Nephron (organoid): ENCODE results near the gene DGKI.

Source experiments
- H3K27ac Mint-ChIP-seq, 3 experiments: 2 replicates each; pipeline ENCODE4 v1.8.0; 2020; ENCODE audit warnings: mixed read lengths in 3 of 3, mild to moderate bottlenecking in 2 of 3, moderate library complexity in 1 of 3
- H3K27me3 Mint-ChIP-seq: 2 replicates; pipeline ENCODE4 v1.8.0; 2021; ENCODE audit warnings: low read depth, mild to moderate bottlenecking, moderate library complexity, mixed read lengths
- H3K36me3 Mint-ChIP-seq: 2 replicates; pipeline ENCODE4 v1.8.0; 2020; ENCODE audit warnings: low read depth, mixed read lengths
- H3K4me1 Mint-ChIP-seq: 2 replicates; pipeline ENCODE4 v1.8.0; 2020; ENCODE audit warnings: mixed read lengths
- H3K4me3 Mint-ChIP-seq, 3 experiments: 2 replicates each; pipeline ENCODE4 v1.8.0; 2020; ENCODE audit warnings: mild to moderate bottlenecking in 3 of 3, mixed read lengths in 3 of 3, moderate library complexity in 2 of 3
- H3K9me3 Mint-ChIP-seq: 2 replicates; pipeline ENCODE4 v1.8.0; 2020; ENCODE audit warnings: mixed read lengths
- CTCF ChIP-seq, 3 experiments: fragments of 200-600 bp; sonication (generic); IDR thresholded peaks; one replicate each; pipeline ENCODE4 v1.5.0; 2021; ENCODE audit warnings: antibody characterized with exemption in 3 of 3; ENCODE audit not compliant: unreplicated experiment in 3 of 3

DGKI gene

GRCh38 chr7:137513091-137513490 lies 333.7 kb downstream of the DGKI start:
- Mint-ChIP-seq H3K36me3 (no peaks in the 10 kb centered on the region), H3K27ac (no peak overlapping the region), H3K4me1 (no peaks in the 10 kb centered on the region), H3K27me3 (no peaks in the 10 kb centered on the region), H3K9me3 (no peaks in the 10 kb centered on the region), H3K4me3 (no peak overlapping the region)
- TF ChIP-seq CTCF (IDR thresholded peaks at IDR 0.05; ENCODE audit: unreplicated experiment in 3 of 3), result no peak

GRCh38 chr7:137507096-137507495 lies 339.7 kb downstream of the DGKI start:
- no peaks in the 10 kb centered on the region for H3K9me3 Mint-ChIP-seq
- peaks cover 7% of the 10 kb centered on the region for H3K4me1 Mint-ChIP-seq
- no peak for TF ChIP-seq CTCF (IDR thresholded peaks at IDR 0.05; ENCODE audit: unreplicated experiment in 3 of 3)
- no peaks in the 10 kb centered on the region for H3K36me3 Mint-ChIP-seq
- no peaks in the 10 kb centered on the region for H3K27me3 Mint-ChIP-seq
- H3K4me3 Mint-ChIP-seq, result no peak overlapping the region
- no peak overlapping the region for H3K27ac Mint-ChIP-seq

- Mint-ChIP-seq H3K4me1 (peaks cover 7% of the 10 kb centered on the region), H3K4me3 (no peak overlapping the region), H3K27ac (no peak overlapping the region), H3K27me3 (no peaks in the 10 kb centered on the region), H3K9me3 (no peaks in the 10 kb centered on the region), H3K36me3 (no peaks in the 10 kb centered on the region)
- no peak for TF ChIP-seq CTCF (IDR thresholded peaks at IDR 0.05; ENCODE audit: unreplicated experiment in 3 of 3)
These were observed 340.7 kb downstream of the DGKI start for GRCh38 chr7:137506031-137506430.

- Mint-ChIP-seq H3K36me3 (no peaks in the 10 kb centered on the region), H3K4me1 (no peaks in the 10 kb centered on the region), H3K9me3 (peaks cover 5% of the 10 kb centered on the region), H3K4me3 (no peak overlapping the region), H3K27ac (no peak overlapping the region), H3K27me3 (no peaks in the 10 kb centered on the region)
- no peak for TF ChIP-seq CTCF (IDR thresholded peaks at IDR 0.05; ENCODE audit: unreplicated experiment in 3 of 3)
These were observed 345.2 kb downstream of the DGKI start for GRCh38 chr7:137501562-137501961.

GRCh38 chr7:137492889-137493288 lies 353.9 kb downstream of the DGKI start:
- Mint-ChIP-seq H3K9me3 (peaks cover 37% of the 10 kb centered on the region), H3K4me1 (no peaks in the 10 kb centered on the region), H3K27me3 (no peaks in the 10 kb centered on the region), H3K36me3 (no peaks in the 10 kb centered on the region), H3K27ac (no peak overlapping the region), H3K4me3 (no peak overlapping the region)
- TF ChIP-seq CTCF (IDR thresholded peaks at IDR 0.05; ENCODE audit: unreplicated experiment in 3 of 3), result no peak

GRCh38 chr7:137489880-137490279 lies 356.9 kb downstream of the DGKI start:
- Mint-ChIP-seq H3K4me1 (no peaks in the 10 kb centered on the region), H3K36me3 (no peaks in the 10 kb centered on the region), H3K27ac (no peak overlapping the region), H3K4me3 (no peak overlapping the region), H3K9me3 (peaks cover 21% of the 10 kb centered on the region), H3K27me3 (no peaks in the 10 kb centered on the region)
- TF ChIP-seq CTCF (IDR thresholded peaks at IDR 0.05; ENCODE audit: unreplicated experiment in 3 of 3), result no peak
